Nephron progenitor cell (in vitro differentiated cells): ENCODE data around the gene GET4.

ENCODE experiments used
- DNase-seq: peaks from one replicate; pipeline ENCODE4 v3.0.0; 2021
- H3K27ac Mint-ChIP-seq: 2 replicates; pipeline ENCODE4 v1.8.0; 2021; ENCODE audit warnings: mild to moderate bottlenecking, moderate library complexity, mixed read lengths
- H3K27me3 Mint-ChIP-seq: 2 replicates; pipeline ENCODE4 v1.8.0; 2021; ENCODE audit warnings: mild to moderate bottlenecking, low read depth, mixed read lengths; ENCODE audit not compliant: poor library complexity
- H3K36me3 Mint-ChIP-seq: 2 replicates; pipeline ENCODE4 v1.8.0; 2021; ENCODE audit warnings: low read depth, mixed read lengths
- H3K4me1 Mint-ChIP-seq: 2 replicates; pipeline ENCODE4 v1.8.0; 2021; ENCODE audit warnings: mixed read lengths
- H3K4me3 Mint-ChIP-seq: 2 replicates; pipeline ENCODE4 v1.8.0; 2021; ENCODE audit warnings: mild to moderate bottlenecking, moderate library complexity, mixed read lengths
- H3K9me3 Mint-ChIP-seq: 2 replicates; pipeline ENCODE4 v1.8.0; 2021; ENCODE audit warnings: mild to moderate bottlenecking, moderate library complexity, mixed read lengths
- CTCF ChIP-seq: fragments of 200-600 bp; sonication (generic); IDR thresholded peaks from 2 replicates; pipeline ENCODE4 v1.5.0; 2021; ENCODE audit warnings: antibody characterized with exemption

Gene GET4

GRCh38 chr7:896346-897075 lies 20.2 kb downstream of the GET4 start:
- TF ChIP-seq CTCF, result no peak

GRCh38 chr7:897086-897485 lies 20.7 kb downstream of the GET4 start:
- Mint-ChIP-seq H3K27ac (no peak overlapping the region), H3K4me1 (peaks cover 5% of the 10 kb centered on the region)
- TF ChIP-seq CTCF, result no peak

More at GRCh38 chr7:896346-897075, 20.2 kb downstream of the GET4 start:
- DNase-seq, result no peak
- H3K36me3 Mint-ChIP-seq, result peaks cover 23% of the 10 kb centered on the region
- H3K4me1 Mint-ChIP-seq, result peaks cover 5% of the 10 kb centered on the region
- peak overlapping the region; percentile 52 for H3K27ac Mint-ChIP-seq
- H3K9me3 Mint-ChIP-seq, result no peaks in the 10 kb centered on the region
- no peak overlapping the region for H3K4me3 Mint-ChIP-seq
- H3K27me3 Mint-ChIP-seq, result peaks cover 3% of the 10 kb centered on the region

DNA sequence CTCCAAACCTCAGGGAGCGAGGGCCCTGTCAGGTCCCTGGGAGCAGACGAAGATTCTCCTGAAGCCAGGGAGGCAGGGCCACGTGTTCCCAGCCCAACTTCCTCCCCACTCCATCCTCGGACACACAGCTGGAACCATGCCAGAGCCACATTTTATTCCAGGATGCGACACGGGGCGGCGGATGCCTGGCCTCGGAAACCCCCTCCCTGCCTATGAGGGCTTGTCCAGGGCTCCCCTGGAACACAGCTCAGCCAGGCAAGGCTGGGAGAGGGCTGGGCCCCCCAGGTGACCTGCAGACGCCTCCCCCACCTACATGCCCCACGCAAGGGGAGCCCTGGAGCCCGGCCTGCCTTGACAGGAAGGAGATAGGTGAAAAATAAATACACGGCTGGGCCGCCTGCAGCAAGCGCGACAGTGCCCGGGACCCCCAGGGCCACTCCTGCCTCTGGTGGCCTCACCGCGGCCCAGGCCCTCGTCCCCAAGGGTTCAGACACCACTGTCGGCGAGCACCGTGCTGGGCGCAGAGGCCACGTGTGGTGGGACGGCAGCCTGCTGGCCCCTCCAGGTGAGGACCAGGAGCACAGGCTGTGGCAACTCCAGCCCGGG lies 21.5 kb downstream of the GET4 start:
- no peak for DNase-seq
- no peaks in the 10 kb centered on the region for H3K9me3 Mint-ChIP-seq

More at GRCh38 chr7:897086-897485, 20.7 kb downstream of the GET4 start:
- Mint-ChIP-seq H3K27me3 (peaks cover 3% of the 10 kb centered on the region), H3K36me3 (peaks cover 22% of the 10 kb centered on the region), H3K9me3 (no peaks in the 10 kb centered on the region), H3K4me3 (no peak overlapping the region)
- DNase-seq, result no peak

GRCh38 chr7:898460-898854 lies 22.1 kb downstream of the GET4 start:
- Mint-ChIP-seq H3K4me1 (peaks cover 16% of the 10 kb centered on the region), H3K36me3 (peaks cover 9% of the 10 kb centered on the region), H3K4me3 (no peak overlapping the region), H3K9me3 (no peaks in the 10 kb centered on the region), H3K27ac (no peak overlapping the region), H3K27me3 (peaks cover 11% of the 10 kb centered on the region)
- no peak for DNase-seq
- TF ChIP-seq CTCF, result no peak

More for the DNA sequence above, 21.5 kb downstream of the GET4 start:
- Mint-ChIP-seq H3K27me3 (peaks cover 7% of the 10 kb centered on the region), H3K4me3 (no peak overlapping the region), H3K36me3 (peaks cover 14% of the 10 kb centered on the region), H3K27ac (no peak overlapping the region), H3K4me1 (peaks cover 12% of the 10 kb centered on the region)
- TF ChIP-seq CTCF, result no peak

DNA sequence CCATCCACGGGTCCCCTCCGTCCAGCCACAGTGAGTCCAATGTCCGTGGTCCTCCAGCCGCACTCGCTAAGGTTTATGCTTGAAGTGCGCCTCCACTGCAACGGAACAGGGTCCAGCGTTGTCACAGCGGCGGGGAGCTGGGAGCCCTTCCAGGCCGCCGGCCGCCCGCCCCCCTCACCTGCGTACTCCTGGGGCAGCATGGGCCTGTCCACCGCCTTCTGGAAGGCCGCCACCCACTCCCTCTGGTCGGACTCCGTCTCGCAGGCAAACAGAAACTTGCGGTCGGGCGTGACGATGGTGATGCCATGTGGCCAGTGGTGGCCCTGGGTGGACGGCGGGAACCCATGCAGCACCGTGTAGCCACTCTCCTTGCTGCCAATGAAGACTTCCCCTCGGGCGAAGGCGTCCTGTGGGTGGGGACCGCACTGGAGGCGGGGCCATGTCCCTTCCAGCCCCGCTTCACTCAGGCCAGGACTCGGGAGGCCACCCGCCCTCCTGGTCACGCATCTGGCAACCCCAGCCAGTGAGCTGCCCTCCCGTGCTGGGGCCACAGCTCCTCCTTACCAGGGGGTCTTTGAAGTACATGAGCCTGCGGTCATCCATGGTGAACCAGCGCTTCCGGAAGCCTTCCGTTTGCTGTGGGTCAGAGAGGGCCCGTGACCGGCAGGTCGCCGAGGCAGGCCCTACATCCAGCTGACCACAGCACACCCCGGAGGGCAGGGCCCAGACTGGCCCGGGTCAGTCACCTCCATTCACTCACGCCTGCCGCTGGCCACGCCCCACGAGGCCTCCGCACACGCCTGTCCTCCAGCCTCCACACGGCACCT lies 22.7 kb downstream of the GET4 start:
- H3K36me3 Mint-ChIP-seq, result peaks cover 7% of the 10 kb centered on the region

More for the DNA sequence above, 22.7 kb downstream of the GET4 start:
- H3K27ac Mint-ChIP-seq, result no peak overlapping the region
- no peak for TF ChIP-seq CTCF
- H3K9me3 Mint-ChIP-seq, result no peaks in the 10 kb centered on the region
- H3K4me1 Mint-ChIP-seq, result peaks cover 16% of the 10 kb centered on the region
- peaks cover 17% of the 10 kb centered on the region for H3K27me3 Mint-ChIP-seq
- H3K4me3 Mint-ChIP-seq, result no peak overlapping the region
- DNase-seq, result no peak
